Lower leg skin (tissue), 3 donors: ENCODE measurements around the gene CRTC3.

Experiments used
- POLR2A ChIP-seq, 2 donors: fragments of 450-650 bp; IDR thresholded peaks; one replicate each; pipeline ENCODE4 v1.6.1; 2016 to 2017; ENCODE audit warnings: antibody characterized with exemption in 2 of 2, mild to moderate bottlenecking in 1 of 2, moderate library complexity in 1 of 2
- TF ChIP-seq, protein P1 (sequence below), 3 donors: fragments of 450-650 bp; IDR thresholded peaks; one replicate each; pipeline ENCODE4 v1.5.1; 2016; ENCODE audit warnings: antibody characterized with exemption in 3 of 3, mild to moderate bottlenecking in 3 of 3, moderate library complexity in 2 of 3

- TF ChIP-seq, protein P1, sequence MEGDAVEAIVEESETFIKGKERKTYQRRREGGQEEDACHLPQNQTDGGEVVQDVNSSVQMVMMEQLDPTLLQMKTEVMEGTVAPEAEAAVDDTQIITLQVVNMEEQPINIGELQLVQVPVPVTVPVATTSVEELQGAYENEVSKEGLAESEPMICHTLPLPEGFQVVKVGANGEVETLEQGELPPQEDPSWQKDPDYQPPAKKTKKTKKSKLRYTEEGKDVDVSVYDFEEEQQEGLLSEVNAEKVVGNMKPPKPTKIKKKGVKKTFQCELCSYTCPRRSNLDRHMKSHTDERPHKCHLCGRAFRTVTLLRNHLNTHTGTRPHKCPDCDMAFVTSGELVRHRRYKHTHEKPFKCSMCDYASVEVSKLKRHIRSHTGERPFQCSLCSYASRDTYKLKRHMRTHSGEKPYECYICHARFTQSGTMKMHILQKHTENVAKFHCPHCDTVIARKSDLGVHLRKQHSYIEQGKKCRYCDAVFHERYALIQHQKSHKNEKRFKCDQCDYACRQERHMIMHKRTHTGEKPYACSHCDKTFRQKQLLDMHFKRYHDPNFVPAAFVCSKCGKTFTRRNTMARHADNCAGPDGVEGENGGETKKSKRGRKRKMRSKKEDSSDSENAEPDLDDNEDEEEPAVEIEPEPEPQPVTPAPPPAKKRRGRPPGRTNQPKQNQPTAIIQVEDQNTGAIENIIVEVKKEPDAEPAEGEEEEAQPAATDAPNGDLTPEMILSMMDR (IDR thresholded peaks at IDR 0.05) = no peak
- TF ChIP-seq POLR2A (IDR thresholded peaks at IDR 0.05) = no peak
These were observed 88.8 kb downstream of the CRTC3 start for GRCh38 chr15:90618330-90619125.
